NB4 (cell line): Measurements from ENCODE around the gene CIP2A.

Source experiments
- DNase-seq: peaks from one replicate; pipeline ENCODE4 v3.0.0; 2010; ENCODE audit warnings: low read depth
- H3K4me3 ChIP-seq: one replicate; pipeline ENCODE4 v1.5.1; 2011; ENCODE audit warnings: mild to moderate bottlenecking, low read depth, low read length, moderate library complexity
- CTCF ChIP-seq: IDR thresholded peaks from one replicate; pipeline ENCODE4 v1.5.1; 2012; ENCODE audit warnings: low read depth, low read length
- MAX ChIP-seq: IDR thresholded peaks from 2 replicates; pipeline ENCODE4 v1.6.1; 2011; ENCODE audit warnings: low read depth, low read length
- MYC ChIP-seq: IDR thresholded peaks from 2 replicates; pipeline ENCODE4 v1.6.1; 2011; ENCODE audit warnings: low read depth, low read length
- POLR2A ChIP-seq: IDR thresholded peaks from 2 replicates; pipeline ENCODE4 v1.6.1; 2011; ENCODE audit warnings: mild to moderate bottlenecking; ENCODE audit not compliant: insufficient read length; ENCODE audit errors: extremely low read depth

Gene CIP2A

DNA sequence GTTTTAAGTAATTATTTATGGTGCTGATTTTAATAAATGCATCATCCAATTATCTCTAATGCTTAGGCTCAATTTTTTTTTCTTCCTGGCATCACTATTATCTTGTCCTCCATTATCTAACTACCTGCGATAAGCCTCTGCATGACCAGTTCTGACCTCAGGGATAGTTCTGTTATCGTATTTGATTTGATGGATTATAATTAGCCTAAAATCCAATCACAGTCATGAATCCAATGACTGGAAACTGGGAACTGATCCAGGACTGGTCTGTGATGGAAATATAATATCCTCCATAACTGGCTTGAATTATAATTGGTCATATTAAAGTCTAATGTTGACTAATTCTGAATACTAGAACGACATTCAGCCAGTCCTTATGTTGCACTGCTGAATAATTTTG, 80.0 kb downstream of the CIP2A start:
- no peak for TF ChIP-seq MYC
- no peak for DNase-seq
- H3K4me3 ChIP-seq = no peak overlapping the region

DNA sequence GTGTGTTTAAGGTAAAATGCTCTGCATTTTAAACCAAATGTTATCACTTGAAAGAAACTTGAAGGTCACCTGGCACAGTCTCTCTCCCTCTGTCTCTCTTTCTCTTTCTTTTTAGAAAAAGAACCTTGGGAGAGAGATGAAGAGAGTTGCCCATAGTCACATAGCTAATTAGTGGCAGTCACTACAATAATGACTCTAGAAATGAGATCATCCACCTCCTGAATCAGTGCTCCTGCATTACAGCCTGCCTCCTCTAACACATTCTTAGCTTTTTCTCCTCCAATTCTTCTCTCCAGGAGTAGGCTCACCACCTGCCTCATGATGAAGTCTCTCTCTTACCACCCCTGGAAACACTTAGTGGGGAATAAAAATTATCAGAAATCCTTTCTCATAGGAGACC, 81.3 kb downstream of the CIP2A start:
- H3K4me3 ChIP-seq = no peak overlapping the region
- no peak for DNase-seq
- TF ChIP-seq MYC = no peak
- no peak for TF ChIP-seq POLR2A
- no peak for TF ChIP-seq CTCF
- TF ChIP-seq MAX = no peak

DNA sequence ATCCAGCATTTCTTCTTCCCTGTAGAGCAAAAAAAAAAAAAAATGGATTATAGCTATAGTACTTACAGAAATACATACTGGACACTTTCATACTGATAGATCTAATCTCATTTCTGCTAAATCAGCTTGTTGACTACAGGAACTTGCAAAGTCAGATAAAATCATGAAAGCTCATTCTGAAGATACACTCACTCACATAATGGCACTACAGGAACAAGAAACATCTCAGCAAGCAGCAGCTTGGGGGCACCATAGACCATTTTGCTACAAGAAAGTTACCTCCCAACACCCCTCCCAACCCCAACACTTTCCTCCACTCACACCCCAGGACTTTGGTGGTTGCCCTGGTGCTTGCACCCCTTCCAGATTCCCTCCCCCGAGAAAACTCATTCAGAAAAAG, 83.4 kb downstream of the CIP2A start:
- TF ChIP-seq POLR2A (no peak), CTCF (no peak), MAX (no peak), MYC (no peak)
- H3K4me3 ChIP-seq = no peak overlapping the region
- peak; percentile 3 for DNase-seq

DNA sequence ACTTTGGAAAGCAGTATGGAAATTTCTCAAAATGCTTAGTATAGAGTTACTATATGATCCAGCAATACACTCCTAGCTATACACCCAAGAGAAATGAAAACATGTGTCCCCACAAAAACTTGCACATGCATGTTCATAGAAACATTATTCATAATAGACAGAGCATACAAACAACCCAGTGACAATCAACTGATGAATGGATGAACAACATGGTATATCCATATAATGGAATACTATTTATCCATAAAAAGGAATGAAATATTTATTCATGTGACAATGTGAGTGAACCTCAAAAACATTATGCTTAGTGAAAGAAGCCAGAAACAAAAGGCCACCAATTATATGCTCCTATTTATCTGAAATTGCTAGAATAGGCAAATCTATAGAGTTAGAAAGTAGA, 85.5 kb downstream of the CIP2A start:
- H3K4me3 ChIP-seq = no peak overlapping the region
- DNase-seq = no peak
- TF ChIP-seq POLR2A (no peak), MYC (no peak), MAX (no peak), CTCF (no peak)

GRCh38 chr3:108501535-108501934, 87.7 kb downstream of the CIP2A start:
- no peak for TF ChIP-seq MYC
- no peak for TF ChIP-seq POLR2A
- TF ChIP-seq MAX = no peak
- no peak for TF ChIP-seq CTCF
- H3K4me3 ChIP-seq = no peak overlapping the region
- no peak for DNase-seq

DNA sequence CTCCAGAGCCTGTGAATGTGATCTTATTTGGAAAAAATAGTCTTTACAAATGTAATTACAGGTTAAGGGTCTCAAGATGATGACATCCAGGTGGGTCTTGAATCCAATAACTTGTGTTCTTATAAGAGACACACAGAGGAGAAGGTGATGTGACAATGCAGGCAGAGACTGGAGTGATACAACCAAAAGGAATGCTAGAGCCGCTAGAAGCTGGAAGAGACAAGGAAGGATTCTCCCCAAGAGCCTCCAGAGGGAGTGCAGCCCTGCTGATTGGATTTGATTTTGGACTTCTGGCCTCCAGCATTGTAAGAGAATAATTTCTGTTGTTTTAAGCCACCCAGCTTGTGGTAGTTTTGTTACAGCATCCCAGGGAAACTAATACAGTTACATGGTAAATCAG, 88.5 kb downstream of the CIP2A start:
- no peak overlapping the region for H3K4me3 ChIP-seq
- no peak for DNase-seq
- no peak for TF ChIP-seq POLR2A
- TF ChIP-seq CTCF = no peak
- no peak for TF ChIP-seq MAX
- no peak for TF ChIP-seq MYC
